Measurements from ENCODE around the gene TTC34.

TTC34 gene

DNA sequence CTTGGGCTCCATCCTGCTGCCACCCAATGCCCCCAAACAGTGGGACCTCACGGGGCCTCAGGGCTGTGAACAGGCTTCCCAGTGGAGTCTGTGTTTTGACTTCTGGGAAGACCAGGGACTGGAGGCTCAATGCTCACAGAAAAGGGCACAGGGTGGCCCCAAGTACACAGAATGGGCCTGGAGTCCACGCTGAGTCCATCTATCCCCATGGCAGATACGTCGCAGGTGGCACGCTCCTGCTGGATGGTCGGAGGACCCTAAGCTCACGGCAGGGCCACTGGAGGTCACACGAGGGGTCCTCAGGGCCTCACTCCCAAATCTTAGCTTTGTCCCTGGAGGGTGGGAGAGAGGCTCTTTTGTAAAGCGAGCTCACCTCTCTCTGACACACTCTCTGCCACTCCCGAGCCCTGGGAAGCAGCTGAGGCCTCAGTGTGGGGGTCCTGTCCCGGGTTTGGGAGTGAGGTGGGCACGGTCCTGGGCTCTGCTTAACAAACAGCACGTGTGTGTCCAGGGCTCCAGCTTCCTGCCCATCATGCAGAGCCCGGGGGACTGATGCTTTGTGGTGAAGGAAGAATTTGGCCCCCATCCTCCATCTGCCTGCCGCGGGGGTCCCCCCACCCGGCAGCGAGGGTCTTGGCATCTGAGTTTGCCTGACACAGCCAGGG is 27.2 kb upstream of the TTC34 start:
- no peak for DNase-seq

DNA sequence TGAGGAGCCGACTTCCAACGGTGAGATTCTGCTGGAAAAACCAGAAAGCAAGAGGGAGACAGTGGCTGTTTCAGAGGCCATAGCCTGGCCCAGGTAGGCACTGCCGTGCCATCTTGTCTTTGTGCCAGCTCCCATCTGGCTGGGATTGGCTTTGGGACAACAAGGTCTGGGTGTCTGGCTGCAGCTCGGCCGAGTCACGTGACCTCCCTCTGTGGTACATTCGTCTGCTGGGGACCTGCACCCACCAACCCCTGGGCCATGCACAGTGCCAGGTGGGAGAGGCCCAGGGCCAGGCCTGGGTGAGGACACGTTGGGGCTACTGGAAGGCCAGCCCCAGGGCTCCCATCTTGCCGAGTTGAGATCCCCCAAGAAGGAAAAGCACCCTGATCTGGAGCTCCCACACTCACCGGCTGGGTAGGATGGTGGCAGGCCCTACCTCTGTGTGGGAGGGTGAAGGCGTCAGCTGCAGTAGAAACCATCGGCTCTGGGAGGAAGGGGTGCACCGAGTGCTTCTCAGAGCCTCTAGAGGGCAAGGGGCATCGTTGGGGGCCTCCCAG is 25.3 kb upstream of the TTC34 start:
- no peak for DNase-seq

GRCh38 chr1:2826316-2826715 is 24.8 kb upstream of the TTC34 start:
- DNase-seq = no peak

DNA sequence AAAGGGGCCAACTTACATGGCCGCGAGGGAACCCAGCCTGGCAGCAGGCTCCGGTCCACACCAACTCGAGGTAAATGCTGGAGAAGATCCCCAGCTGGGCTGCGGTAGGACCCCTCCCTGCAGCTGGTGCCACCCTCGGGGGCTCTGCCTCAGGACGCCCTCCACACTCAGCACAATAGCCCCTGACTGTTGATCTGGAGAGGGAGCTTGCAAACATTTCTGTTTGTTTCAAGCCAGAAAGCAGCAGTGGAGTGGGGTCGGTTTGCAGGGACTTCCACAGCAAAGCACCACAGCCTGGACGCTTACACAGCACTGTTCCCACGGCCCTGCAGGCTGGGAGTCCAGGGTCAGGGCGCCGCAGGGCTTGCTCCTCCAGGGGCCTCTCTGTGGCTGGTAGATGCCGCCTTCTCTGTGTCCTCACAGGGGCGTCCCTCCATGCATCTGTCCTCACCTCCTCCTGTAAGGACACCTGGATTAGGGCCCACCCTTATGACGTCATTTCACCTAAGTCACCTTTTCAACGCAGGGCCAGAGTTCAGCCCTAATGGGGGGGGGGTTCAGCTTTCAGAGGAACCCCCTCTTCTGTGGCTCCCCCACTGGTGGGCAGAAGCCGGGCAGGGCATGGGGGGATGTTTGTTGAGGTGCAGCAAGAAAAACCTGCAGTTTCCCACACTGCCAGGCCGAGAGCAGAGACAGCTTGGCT is 24.1 kb upstream of the TTC34 start:
- no peak for DNase-seq

DNA sequence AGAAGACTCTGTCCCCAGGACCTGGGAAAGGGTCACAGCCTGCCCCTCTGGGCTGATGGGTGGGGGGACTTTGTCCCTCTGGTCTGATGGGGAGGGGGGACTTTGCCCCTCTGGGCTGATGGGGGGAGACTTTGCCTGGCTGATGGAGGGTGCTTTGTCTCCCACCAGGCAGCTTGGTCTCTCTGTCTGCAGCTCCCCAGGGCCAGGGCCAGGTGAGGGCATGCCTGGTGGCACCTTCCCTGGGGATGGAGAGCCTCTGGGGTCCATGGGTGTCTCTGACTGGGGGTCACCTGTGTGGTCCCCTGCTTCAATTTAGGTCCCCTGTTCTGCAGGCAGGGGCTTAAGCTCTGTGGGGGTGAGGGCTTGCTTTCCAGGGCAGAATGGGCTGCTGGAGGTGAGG is 23.5 kb upstream of the TTC34 start:
- no peak for DNase-seq

DNA sequence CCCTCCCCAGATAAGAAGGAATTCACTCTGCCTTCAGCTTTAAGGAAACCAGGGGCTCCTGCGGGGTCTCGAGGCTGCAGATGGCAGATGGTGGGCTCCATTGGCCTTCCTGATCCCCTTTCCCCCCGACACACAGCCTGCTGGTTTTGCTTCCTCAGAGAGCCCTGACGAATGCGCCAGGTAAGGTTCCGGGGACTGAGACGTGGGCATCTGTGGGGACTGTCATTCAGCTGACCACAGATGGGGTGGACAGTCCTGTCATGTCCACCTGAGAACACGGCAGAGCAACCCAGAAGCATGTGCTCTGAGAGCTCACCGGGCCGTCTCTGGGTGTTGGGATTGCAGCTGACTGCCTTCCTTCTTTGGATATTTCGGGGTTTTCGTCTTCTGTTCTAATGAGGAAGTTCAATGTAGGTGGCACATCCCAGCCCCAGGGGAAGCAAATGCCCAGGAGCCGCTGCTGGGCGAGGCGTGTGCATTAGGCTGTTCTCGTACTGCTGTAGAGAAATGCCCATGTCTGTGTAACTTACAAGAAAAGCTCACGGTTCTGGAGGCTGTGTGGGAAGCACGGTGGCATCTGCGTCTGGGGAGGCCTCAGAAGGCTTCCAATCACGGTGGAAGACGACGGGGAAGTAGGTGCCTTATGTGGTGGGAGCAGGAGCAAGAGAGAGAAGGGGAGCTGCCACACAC is 22.6 kb upstream of the TTC34 start:
- DNase-seq = no peak

DNA sequence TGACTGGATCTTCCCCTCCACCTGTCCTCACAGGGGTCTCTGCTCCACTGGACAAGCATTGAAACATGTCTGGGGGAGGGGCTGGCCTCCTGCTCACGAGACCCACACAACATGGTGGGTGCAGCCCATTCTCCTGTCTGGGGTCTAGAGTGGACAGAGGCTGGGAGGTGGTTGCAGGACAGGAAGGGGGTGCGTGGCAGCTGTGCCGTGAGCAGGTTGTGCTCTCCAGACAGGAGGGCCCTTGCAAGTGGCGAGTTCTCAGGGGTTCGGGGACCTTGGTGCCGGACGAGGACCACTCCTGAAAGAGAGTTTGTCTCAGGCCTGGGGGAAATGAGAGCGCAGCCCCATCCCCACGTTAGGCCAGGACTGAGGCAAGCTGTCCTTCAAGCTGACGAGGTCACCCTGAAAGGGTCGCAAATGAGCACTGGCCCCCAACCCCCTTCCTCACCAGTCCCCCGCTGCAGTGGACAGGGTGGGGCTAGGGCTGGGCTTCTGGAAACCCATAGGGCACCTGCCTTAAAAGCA is 21.2 kb upstream of the TTC34 start:
- DNase-seq = no peak

DNA sequence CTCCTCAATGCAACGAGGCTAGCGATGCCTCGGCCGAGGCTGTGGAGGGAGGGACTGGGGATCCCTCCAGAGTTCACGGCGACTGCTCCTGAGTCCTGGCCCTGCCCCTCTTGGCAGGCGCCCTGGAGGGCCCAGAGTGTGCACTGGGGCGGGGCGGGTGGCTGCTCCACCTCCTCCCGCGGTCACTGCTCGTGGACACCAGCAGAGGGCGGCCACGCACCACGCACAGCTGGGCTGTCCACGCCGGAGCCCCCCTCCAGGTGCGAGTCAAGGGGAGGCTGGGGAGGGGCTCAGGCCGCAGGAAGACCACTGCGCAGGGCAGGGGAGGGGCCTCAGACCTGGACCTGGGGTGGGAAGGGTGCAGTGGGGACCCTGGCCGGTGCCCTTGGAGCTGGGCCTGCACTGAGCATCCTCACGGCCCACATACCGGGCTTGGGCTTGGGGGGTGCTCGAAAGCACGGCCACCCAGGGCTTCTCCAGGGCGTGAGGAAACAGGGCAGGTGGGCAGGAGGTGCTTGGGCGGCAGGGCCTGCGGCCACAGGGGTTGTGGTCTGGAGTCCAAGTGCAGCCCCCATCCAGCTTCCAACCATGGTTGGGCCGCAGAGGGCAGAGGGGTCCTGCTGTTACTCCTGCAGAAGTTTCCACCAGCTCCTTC is 20.6 kb upstream of the TTC34 start:
- peak; percentile 4 to 6 for DNase-seq

DNA sequence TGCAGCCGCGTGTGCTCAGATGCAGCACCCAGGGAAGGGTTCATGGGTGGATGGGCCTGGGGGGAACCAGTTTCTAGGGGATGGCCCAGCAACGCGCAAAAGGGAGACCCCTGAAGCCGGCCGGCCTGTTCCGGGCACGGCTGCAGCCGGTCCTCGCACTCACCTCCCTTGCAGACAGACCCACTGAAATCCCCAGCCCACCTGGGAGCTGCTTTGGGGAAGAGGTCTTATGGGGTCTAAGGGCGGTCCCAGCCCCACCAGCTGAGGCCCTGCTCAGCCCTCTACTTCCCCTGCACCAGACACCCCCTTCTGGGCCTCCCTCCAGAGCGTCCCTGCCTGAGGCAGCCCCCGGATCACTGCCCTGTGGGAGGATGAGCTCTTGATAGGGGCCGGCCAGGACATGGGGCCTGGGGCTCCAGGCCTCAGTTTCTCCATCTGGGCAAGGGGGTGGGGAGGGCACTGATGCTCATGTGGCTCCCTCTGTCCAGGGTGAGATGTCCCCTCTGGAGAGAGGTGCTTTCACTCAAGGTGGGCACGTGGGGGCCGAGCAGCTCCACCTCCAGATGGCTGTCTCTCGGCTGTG is 20.0 kb upstream of the TTC34 start:
- no peak for DNase-seq

DNA sequence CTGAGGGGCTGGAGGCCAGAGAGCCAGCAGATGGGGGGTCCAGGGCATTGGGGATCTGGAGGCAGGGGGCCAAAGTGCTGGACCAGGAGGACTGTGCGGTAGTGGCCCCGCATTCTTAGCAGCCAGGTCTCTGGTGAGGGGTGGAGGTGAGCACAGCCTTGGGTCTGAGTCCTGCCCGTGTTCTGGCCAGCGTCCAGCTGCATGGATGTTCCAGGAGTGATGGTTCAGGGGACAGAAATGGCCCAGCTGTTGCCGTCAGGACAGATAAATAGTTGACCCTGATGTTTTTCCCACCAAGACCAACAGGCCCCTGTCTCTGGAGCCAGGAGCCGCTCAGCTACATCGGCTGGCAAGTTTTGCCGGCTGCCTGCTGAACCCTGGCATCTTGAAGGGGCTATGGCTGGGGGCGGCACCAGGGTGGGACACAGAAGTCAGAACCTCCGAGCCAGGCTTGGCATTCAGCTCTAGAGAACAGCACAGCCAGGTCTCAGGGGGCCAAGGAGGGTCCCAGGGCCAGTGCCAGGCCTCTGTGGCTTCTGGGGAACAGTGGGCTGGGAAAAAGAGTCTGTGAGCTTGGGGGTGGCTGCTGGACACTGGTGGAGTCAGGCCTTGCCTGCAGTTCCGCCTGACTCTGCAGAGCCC is 19.4 kb upstream of the TTC34 start:
- no peak for DNase-seq

- no peak for DNase-seq
Measured at GRCh38 chr1:2819831-2820730, 18.6 kb upstream of the TTC34 start.

DNA sequence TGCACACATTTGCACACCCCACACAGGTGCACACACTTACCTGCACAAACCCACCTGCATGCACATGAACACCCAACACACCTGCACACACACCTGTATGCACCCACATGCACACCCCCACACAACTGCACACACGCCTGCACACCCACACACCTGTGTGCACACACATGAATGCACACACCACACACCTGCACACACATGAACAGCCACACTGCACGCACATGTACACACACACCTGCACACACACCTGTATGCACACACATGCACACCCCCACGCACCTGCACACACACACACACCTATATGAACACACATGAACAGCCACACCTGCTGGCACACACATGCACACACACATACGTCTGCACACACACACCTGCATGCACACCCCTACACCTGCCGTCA is 17.9 kb upstream of the TTC34 start:
- DNase-seq = no peak

GRCh38 chr1:2817784-2818564 is 16.5 kb upstream of the TTC34 start:
- DNase-seq = no peak

DNA sequence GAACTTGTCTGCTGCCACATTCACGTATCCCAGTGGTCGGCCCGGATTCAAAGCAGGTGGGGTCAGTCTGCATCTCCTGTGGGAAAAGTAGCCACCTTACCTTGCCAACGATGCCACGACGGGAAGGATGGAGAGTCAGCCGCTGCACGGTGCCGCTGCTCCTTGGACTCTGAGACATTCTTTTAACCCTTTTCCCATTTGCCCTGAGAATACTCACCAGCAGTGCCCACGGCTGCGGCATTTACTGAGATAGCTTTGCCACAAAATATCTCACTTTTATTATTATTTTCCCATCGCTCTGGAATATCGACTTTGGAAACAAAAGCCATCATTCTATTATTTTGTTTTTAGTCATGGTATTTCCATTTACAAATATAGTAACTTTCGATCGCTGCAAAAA is 15.3 kb upstream of the TTC34 start:
- DNase-seq = no peak

DNA sequence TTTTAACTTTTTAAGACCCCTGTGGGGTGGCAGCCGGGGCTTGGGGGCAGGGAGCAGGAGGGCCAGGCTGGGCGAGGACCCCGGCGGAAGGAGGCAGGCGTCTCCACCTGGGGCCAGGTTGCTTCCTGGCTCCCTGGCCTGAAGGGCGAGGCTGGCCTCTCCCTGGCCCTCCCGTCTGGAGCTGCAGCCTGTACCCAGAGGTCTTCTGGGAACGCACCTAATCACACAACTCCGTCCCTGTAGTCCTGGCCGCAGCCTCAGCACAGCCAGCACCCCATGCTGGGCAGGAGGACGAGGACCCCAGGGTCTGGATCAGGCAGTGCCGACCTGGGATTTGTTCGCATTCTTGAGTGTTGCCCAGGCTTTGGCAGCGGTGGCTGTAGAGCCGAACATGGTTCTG is 14.1 kb upstream of the TTC34 start:
- DNase-seq = no peak

DNA sequence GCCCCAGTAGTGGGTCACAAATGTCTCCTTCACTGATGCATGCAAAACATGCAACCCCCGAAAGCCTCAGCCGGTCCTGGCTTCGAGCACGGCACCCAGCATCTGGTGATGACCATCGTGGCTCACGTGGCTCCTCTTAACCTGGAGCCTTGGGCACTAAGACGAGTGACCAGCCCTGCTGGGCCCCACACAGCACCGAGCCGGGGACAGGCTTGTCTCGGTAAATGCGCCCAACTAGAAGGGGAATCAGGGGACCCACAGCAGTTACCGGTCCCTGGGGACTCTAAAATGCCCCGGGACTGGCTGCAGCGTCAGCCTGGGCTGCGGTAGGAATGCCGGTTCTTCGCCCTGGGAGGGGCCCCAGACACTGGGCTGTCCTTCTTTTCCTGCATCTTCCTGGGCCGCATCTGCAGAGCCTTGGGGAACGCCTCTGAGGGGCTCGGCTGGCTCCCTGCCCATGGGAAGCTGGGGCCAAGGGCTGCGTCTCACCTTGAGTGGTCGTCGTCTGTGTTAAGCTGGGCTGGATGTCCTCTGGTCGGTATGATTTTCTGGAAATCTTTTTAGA is 13.1 kb upstream of the TTC34 start:
- DNase-seq = no peak

DNA sequence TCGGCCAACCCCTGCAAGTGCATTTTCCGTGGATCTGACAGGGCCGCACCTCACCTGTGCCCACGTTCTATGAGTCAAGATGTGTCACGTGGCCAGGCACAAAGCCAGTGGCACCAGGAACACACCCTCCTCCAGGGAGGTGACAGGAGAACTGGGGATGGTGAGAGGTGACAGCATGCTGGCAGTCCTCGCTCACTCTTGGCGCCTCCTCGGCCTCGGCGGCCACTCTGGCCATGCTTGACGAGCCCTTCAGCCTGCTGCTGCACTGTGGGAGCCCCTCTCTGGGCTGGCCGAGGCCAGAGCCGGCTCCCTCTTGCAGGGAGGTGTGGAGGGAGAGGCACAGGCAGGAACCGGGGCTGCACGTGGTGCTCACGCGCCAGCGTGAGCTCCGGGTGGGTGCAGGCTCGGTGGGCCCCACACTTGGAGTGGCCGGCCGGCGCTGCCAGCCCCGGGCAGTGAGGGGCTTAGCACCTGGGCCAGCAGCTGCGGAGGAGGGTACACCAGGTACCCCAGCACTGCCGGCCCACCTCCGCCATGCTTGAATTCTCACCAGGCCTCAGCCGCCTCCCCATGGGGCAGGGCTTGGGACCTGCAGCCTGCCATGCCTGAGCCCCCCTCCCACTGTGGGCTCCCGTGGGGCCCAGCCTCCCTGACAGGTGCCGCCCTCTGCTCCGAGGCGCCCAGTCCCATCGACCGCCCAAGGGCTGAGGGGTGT is 11.6 kb upstream of the TTC34 start:
- DNase-seq = no peak

DNA sequence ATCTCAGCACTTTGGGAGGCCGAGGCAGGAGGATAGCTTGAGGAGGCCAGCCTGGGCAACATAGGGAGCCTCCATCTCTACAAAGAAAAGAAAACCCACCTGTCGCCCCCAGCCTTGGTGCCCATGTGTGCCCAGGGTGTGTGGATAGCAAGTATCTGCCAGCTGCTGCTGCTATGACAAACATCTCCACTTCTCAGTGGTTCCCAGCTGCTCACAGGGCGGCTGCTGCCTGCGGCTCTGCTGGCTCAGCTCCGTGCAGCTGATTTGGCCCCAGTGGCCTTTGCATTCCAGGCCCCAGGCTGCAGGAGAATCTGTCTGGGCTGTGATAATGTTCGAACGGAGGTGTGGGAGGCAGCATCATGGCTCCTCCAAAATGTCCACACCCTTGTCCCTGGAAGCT is 10.6 kb upstream of the TTC34 start:
- DNase-seq = no peak

GRCh38 chr1:2811533-2811918 is 10.0 kb upstream of the TTC34 start:
- no peak for DNase-seq

Measured in NCI-H2081 (cell line).